B cell (primary cell): ENCODE measurements around the gene MAP3K13. TPM values are rescaled to one million over a fixed set of nuclear protein-coding genes. Genes with fewer than 3 reads are reported as not detected.

Experiments
- ATAC-seq: fragments of 200-7000 bp; cut with Tn5 transposase; one replicate; pipeline ENCODE4 v1.10.0; 2021; ENCODE audit warnings: low read depth, mild to moderate bottlenecking, moderate number of reproducible peaks, moderate library complexity
- CTCF ChIA-PET: fragments of 350-600 bp; sonication (Branson Sonifier 250); formaldehyde crosslinking; loops from one replicate; lab custom pipeline; 2021; ENCODE audit warnings: antibody characterized with exemption, inconsistent platforms; lab: Charles Lee
- POLR2A ChIA-PET: fragments of 350-600 bp; sonication (Branson Sonifier 250); formaldehyde crosslinking; loops from one replicate; lab custom pipeline; 2021; ENCODE audit warnings: antibody characterized with exemption; lab: Charles Lee
- DNase-seq: peaks from one replicate; pipeline ENCODE4 v3.0.0; 2013
- H2AFZ ChIP-seq: 2 replicates; pipeline ENCODE4 v1.6.1; 2012; ENCODE audit warnings: mild to moderate bottlenecking, low read depth, low read length; ENCODE audit not compliant: insufficient read depth, poor library complexity, severe bottlenecking
- H3K27ac ChIP-seq, 2 donors: 1 replicate in 1 of 2; 2 replicates in 1 of 2; pipeline ENCODE4 v1.5.1; 2012 to 2013; ENCODE audit warnings: low read length in 2 of 2, mild to moderate bottlenecking in 2 of 2, moderate library complexity in 1 of 2
- H3K27me3 ChIP-seq, 4 experiments: fragments of 200-600 bp in 1 of 4; sonication (generic) in 1 of 4; replicated peaks in 1 of 4; 1 replicate in 2 of 4; 2 replicates in 2 of 4; pipeline versions ENCODE4 v1.6.1 to v1.7.0; 2013 to 2016; ENCODE audit warnings: low read length in 3 of 4, mild to moderate bottlenecking in 2 of 4, mixed read lengths in 1 of 4, moderate library complexity in 1 of 4; ENCODE audit not compliant: insufficient read depth in 4 of 4, control insufficient read depth in 3 of 4; ENCODE audit errors: control extremely low read depth in 1 of 4
- H3K36me3 ChIP-seq, 2 experiments: replicated peaks in 1 of 2; 1 replicate in 1 of 2; 2 replicates in 1 of 2; pipeline versions ENCODE4 v1.6.1 to v1.7.1; 2013; ENCODE audit warnings: low read length in 1 of 2; ENCODE audit not compliant: insufficient read depth in 2 of 2, control insufficient read depth in 1 of 2; ENCODE audit errors: control extremely low read depth in 1 of 2, extremely low read depth in 1 of 2
- H3K4me1 ChIP-seq, 2 donors: fragments of 200-600 bp in 1 of 2; sonication (generic) in 1 of 2; 1 replicate in 1 of 2; 2 replicates in 1 of 2; pipeline versions ENCODE4 v1.5.1 to v1.6.1; 2013 to 2017; ENCODE audit warnings: low read length in 2 of 2; ENCODE audit not compliant: control insufficient read depth in 2 of 2, insufficient read depth in 2 of 2
- H3K4me2 ChIP-seq: replicated peaks from 2 replicates; pipeline ENCODE3; 2012; ENCODE audit warnings: mild to moderate bottlenecking, low read depth, low read length; ENCODE audit not compliant: poor library complexity, severe bottlenecking
- H3K4me3 ChIP-seq, 5 experiments: fragments of 200-600 bp in 1 of 5; sonication (generic) in 1 of 5; 1 replicate in 3 of 5; 2 replicates in 2 of 5; pipeline versions ENCODE4 v1.5.1 to v1.7.0; 2011 to 2016; ENCODE audit warnings: low read length in 4 of 5, mild to moderate bottlenecking in 4 of 5, low read depth in 2 of 5, control low read depth in 1 of 5, moderate library complexity in 1 of 5; ENCODE audit not compliant: insufficient read depth in 1 of 5; ENCODE audit errors: control extremely low read depth in 1 of 5, extremely low read depth in 1 of 5
- H3K79me2 ChIP-seq: fragments of 200-600 bp; sonication (generic); one replicate; pipeline ENCODE4 v1.6.0; 2016; ENCODE audit warnings: low read length; ENCODE audit not compliant: control insufficient read depth, insufficient read depth
- H3K9ac ChIP-seq: fragments of 200-600 bp; sonication (generic); 2 replicates; pipeline ENCODE4 v1.6.1; 2017; ENCODE audit warnings: mild to moderate bottlenecking, low read length, moderate library complexity
- H3K9me3 ChIP-seq, 3 donors: one replicate each; pipeline versions ENCODE4 v1.6.1 to v1.7.1; 2013; ENCODE audit warnings: low read length in 2 of 3; ENCODE audit not compliant: control insufficient read depth in 2 of 3, insufficient read depth in 1 of 3; ENCODE audit errors: control extremely low read depth in 1 of 3
- H4K20me1 ChIP-seq: 2 replicates; pipeline ENCODE4 v1.6.0; 2012; ENCODE audit warnings: mild to moderate bottlenecking, low read length; ENCODE audit not compliant: insufficient read depth, control insufficient read depth, poor library complexity, severe bottlenecking
- H3K27ac Mint-ChIP-seq: one replicate; pipeline ENCODE4 v1.8.0; 2021; ENCODE audit warnings: mixed read lengths
- H3K27me3 Mint-ChIP-seq: one replicate; pipeline ENCODE4 v1.8.0; 2021; ENCODE audit warnings: mixed read lengths
- H3K4me1 Mint-ChIP-seq: one replicate; pipeline ENCODE4 v1.8.0; 2021; ENCODE audit warnings: mixed read lengths
- H3K4me3 Mint-ChIP-seq: one replicate; pipeline ENCODE4 v1.8.0; 2021; ENCODE audit warnings: mixed read lengths
- H3K9me3 Mint-ChIP-seq: one replicate; pipeline ENCODE4 v1.8.0; 2022; ENCODE audit warnings: mixed read lengths; ENCODE audit not compliant: insufficient read depth
- CTCF ChIP-seq: fragments of 200-600 bp; IDR thresholded peaks from one replicate; pipeline ENCODE4 v1.8.0; 2022; ENCODE audit warnings: antibody characterized with exemption, mild to moderate bottlenecking
- EZH2 ChIP-seq: IDR thresholded peaks from 2 replicates; pipeline ENCODE4 v1.6.1; 2012; ENCODE audit warnings: borderline replicate concordance, low read depth, mild to moderate bottlenecking, moderate library complexity, low read length; ENCODE audit not compliant: insufficient read depth, poor library complexity, severe bottlenecking
- WGBS: methylation state at CpG from one replicate; pipeline ENCODE4 v1.1.5; 2013; ENCODE audit warnings: missing lambda C conversion rate; ENCODE audit not compliant: insufficient coverage; 5-methylcytosine and 5-hydroxymethylcytosine counted together
- intact Hi-C: fragments of 100-400 bp; cut with micrococcal nuclease; formaldehyde crosslinking; loops from one replicate; pipeline ENCODE4 v1.10.0; 2022
- polyA plus RNA-seq: library from polyadenylated mRNA; depleted of rRNA; stranded (reverse); fragments of >200 nt; gene quantifications from 2 replicates; pipeline ENCODE4 v1.2.3, GENCODE V29; 2012
- total RNA-seq, 2 donors: library from RNA; stranded (reverse); fragments of 120-200 nt in 1 of 2; gene quantifications; 1 replicate in 1 of 2; 2 replicates in 1 of 2; pipeline versions ENCODE4 v1.2.3 to v1.2.4, GENCODE V29; 2013 to 2022

Gene MAP3K13
- total and polyA plus RNA-seq, 2 donors (not counting 1 experiment from before 2014, with no cell fraction given) = 5.7 to 9.2 TPM

GRCh38 chr3:185350841-185351240 lies 12.1 kb upstream of the MAP3K13 start:
- peaks cover 3% of the 10 kb centered on the region for H3K9me3 Mint-ChIP-seq
- intact Hi-C loops = loop anchor here (5.0 kb wide), 1 partner anchor 226 kb away; no protein-coding TSS in a partner anchor
- Histone ChIP-seq H3K79me2 (no peaks in the 10 kb centered on the region), H3K4me1 (no peaks in the 10 kb centered on the region), H3K9me3 (peaks cover 0 to 2% (median 0%) of the 10 kb centered on the region in 3 donors), H4K20me1 (no peaks in the 10 kb centered on the region), H3K36me3 (no peaks in the 10 kb centered on the region), H2AFZ (no peak overlapping the region), H3K4me2 (no peak overlapping the region), H3K4me3 (no peak overlapping the region), H3K27ac (no peak overlapping the region), H3K9ac (no peak overlapping the region), H3K27me3 (peaks cover 0 to 5% (median 2%) of the 10 kb centered on the region in 4 experiments)
- POLR2A ChIA-PET = no interaction called here
- TF ChIP-seq EZH2 = no peak
- H3K4me1 Mint-ChIP-seq = no peaks in the 10 kb centered on the region
- no peak overlapping the region for H3K27ac Mint-ChIP-seq
- ATAC-seq = no peak
- DNase-seq = no peak
- CTCF ChIA-PET = no interaction called here
- WGBS = 100% methylated on average over 1 of the region's 6 CpGs
- H3K4me3 Mint-ChIP-seq = no peak overlapping the region
- H3K27me3 Mint-ChIP-seq = peaks cover 13% of the 10 kb centered on the region

- ATAC-seq = no peak
- TF ChIP-seq EZH2 (no peak), CTCF (no peak)
- Histone ChIP-seq H3K27ac (no peak overlapping the region), H3K9ac (no peak overlapping the region), H3K4me1 (no peaks in the 10 kb centered on the region), H3K4me3 (no peak overlapping the region), H3K36me3 (no peaks in the 10 kb centered on the region), H2AFZ (no peak overlapping the region), H3K9me3 (peaks cover 0 to 2% (median 0%) of the 10 kb centered on the region in 3 donors), H4K20me1 (no peaks in the 10 kb centered on the region), H3K79me2 (no peaks in the 10 kb centered on the region), H3K27me3 (peaks cover 0 to 5% (median 2%) of the 10 kb centered on the region in 4 experiments), H3K4me2 (no peak overlapping the region)
- no peaks in the 10 kb centered on the region for H3K4me1 Mint-ChIP-seq
- H3K27me3 Mint-ChIP-seq = peaks cover 19% of the 10 kb centered on the region
- 100% methylated on average over 1 of the region's 2 CpGs for WGBS
- CTCF ChIA-PET = no interaction called here
- intact Hi-C loops = loop anchor here (5.0 kb wide), 1 partner anchor 226 kb away; no protein-coding TSS in a partner anchor
- no peak for DNase-seq
- POLR2A ChIA-PET = no interaction called here
- peaks cover 3% of the 10 kb centered on the region for H3K9me3 Mint-ChIP-seq
- no peak overlapping the region for H3K4me3 Mint-ChIP-seq
- H3K27ac Mint-ChIP-seq = no peak overlapping the region
Observed at GRCh38 chr3:185351396-185351795, 11.5 kb upstream of the MAP3K13 start.
